ENCODE data around the gene RTP5. TPM values are rescaled to one million over a fixed set of nuclear protein-coding genes. Genes with fewer than 3 reads are reported as not detected.
A peak's percentile ranks its signal among the peaks of the same experiment; 100 is the strongest.

RTP5 gene
- total RNA-seq, 1 experiment from 2014 or later = not detected

- no peak overlapping the region for H3K56ac ChIP-seq (ENCODE audit: insufficient read length, low read depth, low read length)
- H4K91ac ChIP-seq (ENCODE audit: insufficient read length, low read depth, low read length) = no peak overlapping the region
- H3K79me2 ChIP-seq (ENCODE audit: insufficient read depth, low read length) = no peaks in the 10 kb centered on the region
- no peak overlapping the region for H3K9ac ChIP-seq (ENCODE audit: extremely low read depth, insufficient read length, low read length)
- H2BK120ac ChIP-seq (ENCODE audit: low read depth, low read length, poor library complexity, severe bottlenecking) = no peak overlapping the region
- no peak overlapping the region for H4K5ac ChIP-seq (ENCODE audit: insufficient read length, low read depth, low read length)
- H3K9me3 Mint-ChIP-seq = peaks cover 0 to 4% of the 10 kb centered on the region in 2 experiments; a peak in 1 of 5 replicates
- H3K79me1 ChIP-seq (ENCODE audit: insufficient read depth, low read depth, low read length, poor library complexity, severe bottlenecking) = no peaks in the 10 kb centered on the region
- no peak overlapping the region for H3K23ac ChIP-seq (ENCODE audit: insufficient read length, low read depth, low read length)
- peaks cover 0 to 1% (median 0%) of the 10 kb centered on the region in 3 experiments; a peak in 1 of 7 replicates for H3K36me3 Mint-ChIP-seq (ENCODE audit: insufficient read depth in 1 of 3, low read depth in 3 of 3)
- no CpG with 5 or more reads among the region's 22 CpGs for WGBS (ENCODE audit: extremely low coverage, insufficient read length, low lambda C conversion rate)
- H3K4me3 Mint-ChIP-seq = no peak overlapping the region
- H3K4me1 ChIP-seq (ENCODE audit: insufficient read depth, low read length) = no peaks in the 10 kb centered on the region; the same call in 1 of the 2 replicates
- H3K27ac Mint-ChIP-seq = no peak overlapping the region
- peaks cover 46% of the 10 kb centered on the region for H3K27me3 Mint-ChIP-seq (ENCODE audit: low read depth)
- H3K4me2 ChIP-seq (ENCODE audit: insufficient read depth, insufficient read length, low read length) = no peak overlapping the region
- no peak overlapping the region for H2BK20ac ChIP-seq (ENCODE audit: low read depth, low read length, poor library complexity, severe bottlenecking)
- H3K27ac ChIP-seq (ENCODE audit: insufficient read length, low read depth, low read length) = no peak overlapping the region
- H2AFZ ChIP-seq (ENCODE audit: low read length) = no peak overlapping the region
- no peak overlapping the region for H4K8ac ChIP-seq (replicated peaks; ENCODE audit: insufficient read length, low read depth, low read length)
- no peak overlapping the region for H3K18ac ChIP-seq (ENCODE audit: insufficient read length, low read depth, low read length)
- no peaks in the 10 kb centered on the region for H3K9me3 ChIP-seq (ENCODE audit: control insufficient read depth, low read depth, low read length)
- no peak overlapping the region for H3T11ph ChIP-seq (ENCODE audit: low read length)
- H2AK5ac ChIP-seq (ENCODE audit: insufficient read length, low read length) = no peak overlapping the region
- no peaks in the 10 kb centered on the region for H3K23me2 ChIP-seq (ENCODE audit: insufficient read length, low read depth, low read length, poor library complexity, severe bottlenecking)
- no peaks in the 10 kb centered on the region for H4K20me1 ChIP-seq (ENCODE audit: control insufficient read depth, insufficient read depth, insufficient read length)
- no peak overlapping the region for H2BK12ac ChIP-seq (ENCODE audit: insufficient read length, low read depth, low read length)
- TF ChIP-seq, protein P1, sequence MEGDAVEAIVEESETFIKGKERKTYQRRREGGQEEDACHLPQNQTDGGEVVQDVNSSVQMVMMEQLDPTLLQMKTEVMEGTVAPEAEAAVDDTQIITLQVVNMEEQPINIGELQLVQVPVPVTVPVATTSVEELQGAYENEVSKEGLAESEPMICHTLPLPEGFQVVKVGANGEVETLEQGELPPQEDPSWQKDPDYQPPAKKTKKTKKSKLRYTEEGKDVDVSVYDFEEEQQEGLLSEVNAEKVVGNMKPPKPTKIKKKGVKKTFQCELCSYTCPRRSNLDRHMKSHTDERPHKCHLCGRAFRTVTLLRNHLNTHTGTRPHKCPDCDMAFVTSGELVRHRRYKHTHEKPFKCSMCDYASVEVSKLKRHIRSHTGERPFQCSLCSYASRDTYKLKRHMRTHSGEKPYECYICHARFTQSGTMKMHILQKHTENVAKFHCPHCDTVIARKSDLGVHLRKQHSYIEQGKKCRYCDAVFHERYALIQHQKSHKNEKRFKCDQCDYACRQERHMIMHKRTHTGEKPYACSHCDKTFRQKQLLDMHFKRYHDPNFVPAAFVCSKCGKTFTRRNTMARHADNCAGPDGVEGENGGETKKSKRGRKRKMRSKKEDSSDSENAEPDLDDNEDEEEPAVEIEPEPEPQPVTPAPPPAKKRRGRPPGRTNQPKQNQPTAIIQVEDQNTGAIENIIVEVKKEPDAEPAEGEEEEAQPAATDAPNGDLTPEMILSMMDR (conservative IDR thresholded peaks at IDR 0.05) = no peak
- peak; percentile 18 for DNase-seq
- peaks cover 7 to 23% of the 10 kb centered on the region in 2 experiments for H3K4me1 Mint-ChIP-seq
- H3K27me3 ChIP-seq (ENCODE audit: insufficient read depth, low read length) = peaks cover 2% of the 10 kb centered on the region; the same call in 1 of the 2 replicates
- H3K4ac ChIP-seq (ENCODE audit: low read depth, low read length) = no peak overlapping the region
- H2BK15ac ChIP-seq (ENCODE audit: low read depth, low read length) = no peak overlapping the region
- no peak overlapping the region; the same call in 1 of the 2 replicates for H3K14ac ChIP-seq (ENCODE audit: insufficient read depth, low read length)
- H2BK5ac ChIP-seq (ENCODE audit: insufficient read length, low read length) = no peak overlapping the region
Observed at GRCh38 chr2:241846406-241846805, 23.1 kb upstream of the RTP5 start.

All from H9 (cell line).